OCI-LY1 (cell line): ENCODE results near the gene FBRS.

ENCODE experiments used
- CTCF ChIP-seq: fragments of 200-600 bp; sonication (generic), shearing (Covaris generic); IDR thresholded peaks from 2 replicates; pipeline ENCODE4 v1.5.1; 2017; ENCODE audit warnings: mild to moderate bottlenecking, antibody characterized with exemption, low read length, moderate library complexity, mixed read lengths
- EZH2 ChIP-seq: fragments of 200-600 bp; sonication (generic), shearing (Covaris generic); IDR thresholded peaks from 2 replicates; pipeline ENCODE4 v1.8.0; 2017; ENCODE audit warnings: borderline replicate concordance, mixed run types, mild to moderate bottlenecking, antibody characterized with exemption, low read length, moderate library complexity, mixed read lengths

- TF ChIP-seq CTCF: no peak
- no peak for TF ChIP-seq EZH2
Observed at GRCh38 chr16:30633526-30633925, 24.7 kb upstream of the FBRS start.
